Urinary bladder (tissue), 4 donors: ENCODE results near the gene MAP3K6. TPM values are rescaled to one million over a fixed set of nuclear protein-coding genes. Genes with fewer than 3 reads are reported as not detected.
A peak's percentile ranks its signal among the peaks of the same experiment; 100 is the strongest.

Experiments used
- DNase-seq: peaks from one replicate; pipeline ENCODE4 v3.0.0-alpha.2; 2015; ENCODE audit errors: extremely low spot score
- H3K27ac ChIP-seq: one replicate; pipeline ENCODE4 v1.5.1; 2013; ENCODE audit warnings: low read depth, mild to moderate bottlenecking, moderate library complexity
- H3K36me3 ChIP-seq: one replicate; pipeline ENCODE4 v1.6.1; 2013; ENCODE audit warnings: mild to moderate bottlenecking, moderate library complexity; ENCODE audit not compliant: insufficient read depth
- H3K4me1 ChIP-seq: one replicate; pipeline ENCODE4 v1.6.1; 2013; ENCODE audit warnings: mild to moderate bottlenecking, moderate library complexity; ENCODE audit not compliant: insufficient read depth
- H3K4me3 ChIP-seq: one replicate; pipeline ENCODE4 v1.5.1; 2013; ENCODE audit warnings: low read depth, low read length
- WGBS: extraction: QIAGEN DNeasy Blood & Tissue Kit; methylation state at CpG from one replicate; pipeline ENCODE4 v1.1.7; 2013; 5-methylcytosine and 5-hydroxymethylcytosine counted together
- polyA plus RNA-seq: library from polyadenylated mRNA; stranded (reverse); fragments of 200-250 nt; gene quantifications from one replicate; pipeline ENCODE4 v1.2.3, GENCODE V29; 2013
- total RNA-seq: library from RNA; depleted of rRNA; stranded (reverse); fragments of >200 nt; gene quantifications from one replicate; pipeline ENCODE4 v1.2.3, GENCODE V29; 2014
- donor health status: healthy with polysubstance abuse.
- donor health status: healthy.

MAP3K6 gene
- total and polyA plus RNA-seq, 2 donors: 10.1 to 83.3 TPM

GRCh38 chr1:27348861-27349783 lies 17.6 kb downstream of the MAP3K6 start:
- Histone ChIP-seq H3K36me3 (no peaks in the 10 kb centered on the region), H3K4me1 (no peaks in the 10 kb centered on the region), H3K27ac (peak overlapping the region; percentile 71), H3K4me3 (peak overlapping the region; percentile 45)
- peak; percentile 56 for DNase-seq
- WGBS: 22% methylated on average over 51 of the region's 51 CpGs

GRCh38 chr1:27346991-27347624 lies 19.7 kb downstream of the MAP3K6 start:
- no peak for DNase-seq
- WGBS: 83% methylated on average over 14 of the region's 14 CpGs
- Histone ChIP-seq H3K4me3 (no peak overlapping the region), H3K27ac (no peak overlapping the region), H3K4me1 (no peaks in the 10 kb centered on the region), H3K36me3 (no peaks in the 10 kb centered on the region)

- Histone ChIP-seq H3K4me1 (no peaks in the 10 kb centered on the region), H3K36me3 (no peaks in the 10 kb centered on the region), H3K27ac (no peak overlapping the region), H3K4me3 (no peak overlapping the region)
- no peak for DNase-seq
- WGBS: 91% methylated on average over 8 of the region's 8 CpGs
Measured at GRCh38 chr1:27346357-27346756, 20.4 kb downstream of the MAP3K6 start.

GRCh38 chr1:27345272-27345671 lies 21.5 kb downstream of the MAP3K6 start:
- WGBS: 93% methylated on average over 12 of the region's 12 CpGs
- no peak for DNase-seq
- Histone ChIP-seq H3K4me1 (no peaks in the 10 kb centered on the region), H3K27ac (no peak overlapping the region), H3K4me3 (no peak overlapping the region), H3K36me3 (no peaks in the 10 kb centered on the region)

GRCh38 chr1:27343639-27344025 lies 23.1 kb downstream of the MAP3K6 start:
- WGBS: 66% methylated on average over 5 of the region's 5 CpGs
- H3K4me3 ChIP-seq: no peak overlapping the region

GRCh38 chr1:27342778-27343638 lies 23.8 kb downstream of the MAP3K6 start:
- peak overlapping the region; percentile 77 for H3K27ac ChIP-seq
- peak; percentile 40 for DNase-seq

More at GRCh38 chr1:27343639-27344025, 23.1 kb downstream of the MAP3K6 start:
- DNase-seq: no peak
- Histone ChIP-seq H3K4me1 (no peaks in the 10 kb centered on the region), H3K27ac (peak overlapping the region; percentile 77), H3K36me3 (no peaks in the 10 kb centered on the region)

GRCh38 chr1:27342391-27342777 lies 24.4 kb downstream of the MAP3K6 start:
- no peak for DNase-seq
- H3K36me3 ChIP-seq: no peaks in the 10 kb centered on the region
- 76% methylated on average over 8 of the region's 8 CpGs for WGBS
- H3K27ac ChIP-seq: peak overlapping the region; percentile 71
- peak overlapping the region; percentile 27 for H3K4me3 ChIP-seq
- H3K4me1 ChIP-seq: no peaks in the 10 kb centered on the region

More at GRCh38 chr1:27342778-27343638, 23.8 kb downstream of the MAP3K6 start:
- Histone ChIP-seq H3K36me3 (no peaks in the 10 kb centered on the region), H3K4me1 (no peaks in the 10 kb centered on the region), H3K4me3 (peak overlapping the region; percentile 27)
- 52% methylated on average over 31 of the region's 31 CpGs for WGBS

GRCh38 chr1:27341525-27342252 lies 25.1 kb downstream of the MAP3K6 start, which contains the start of gene SYTL1:
TSS of gene SYTL1 (plus strand) at chr1:27342022. CDS start at chr1:27345335, 3,313 bp downstream.
- Histone ChIP-seq H3K4me3 (peak within 1 kb of the TSS; percentile 27), H3K4me1 (no peaks in the 10 kb centered on the region), H3K27ac (peak within 1 kb of the TSS; percentile 71), H3K36me3 (no peaks in the 10 kb centered on the region)
- no peak for DNase-seq
- 31% methylated on average over 22 of the region's 22 CpGs for WGBS

GRCh38 chr1:27339213-27339612 lies 27.5 kb downstream of the MAP3K6 start:
- no peaks in the 10 kb centered on the region for H3K4me1 ChIP-seq
- WGBS: 69% methylated on average over 5 of the region's 5 CpGs
- H3K36me3 ChIP-seq: no peaks in the 10 kb centered on the region
- no peak overlapping the region for H3K4me3 ChIP-seq
- DNase-seq: no peak
- no peak overlapping the region for H3K27ac ChIP-seq

GRCh38 chr1:27338751-27339150 lies 28.0 kb downstream of the MAP3K6 start:
- H3K36me3 ChIP-seq: no peaks in the 10 kb centered on the region
- DNase-seq: no peak
- 89% methylated on average over 6 of the region's 6 CpGs for WGBS

GRCh38 chr1:27336756-27337155 lies 30.0 kb downstream of the MAP3K6 start:
- Histone ChIP-seq H3K4me3 (no peak overlapping the region), H3K27ac (no peak overlapping the region), H3K36me3 (no peaks in the 10 kb centered on the region), H3K4me1 (no peaks in the 10 kb centered on the region)
- DNase-seq: no peak
- 94% methylated on average over 5 of the region's 5 CpGs for WGBS

More at GRCh38 chr1:27338751-27339150, 28.0 kb downstream of the MAP3K6 start:
- H3K4me3 ChIP-seq: no peak overlapping the region
- no peak overlapping the region for H3K27ac ChIP-seq
- H3K4me1 ChIP-seq: no peaks in the 10 kb centered on the region

- 89% methylated on average over 17 of the region's 17 CpGs for WGBS
- no peaks in the 10 kb centered on the region for H3K4me1 ChIP-seq
- H3K4me3 ChIP-seq: no peak overlapping the region
- no peaks in the 10 kb centered on the region for H3K36me3 ChIP-seq
- no peak for DNase-seq
- H3K27ac ChIP-seq: no peak overlapping the region
Measured at GRCh38 chr1:27335506-27336422, 31.0 kb downstream of the MAP3K6 start.
